Tibial artery (tissue), 4 donors: Measurements from ENCODE around the gene MRC2.
"Not testable (repeated sequence)": the region's sequence is repeated elsewhere in the genome, so short reads cannot be mapped to it uniquely, and the experiment has no call there.

Experiments
- DNase-seq, 2 donors: peaks; one replicate each; pipeline ENCODE4 v3.0.0-alpha.2; 2019
- H3K27ac ChIP-seq, 2 donors: fragments of 200-600 bp; sonication (generic) in 1 of 2; 1 replicate in 1 of 2; 2 replicates in 1 of 2; pipeline ENCODE4 v1.5.1; 2018 to 2019; ENCODE audit warnings: mild to moderate bottlenecking in 1 of 2
- H3K27me3 ChIP-seq, 2 donors: fragments of 200-600 bp; sonication (generic) in 1 of 2; one replicate each; pipeline versions ENCODE4 v1.5.1 to v1.6.0; 2016 to 2019
- H3K36me3 ChIP-seq, 3 donors: fragments of 200-600 bp; sonication (generic) in 2 of 3; one replicate each; pipeline ENCODE4 v1.5.1; 2016 to 2019; ENCODE audit warnings: mild to moderate bottlenecking in 2 of 3
- H3K4me1 ChIP-seq, 4 donors: fragments of 200-600 bp; sonication (generic) in 2 of 4; 1 replicate in 3 of 4; 2 replicates in 1 of 4; pipeline ENCODE4 v1.5.1; 2016 to 2019
- H3K4me3 ChIP-seq, 2 donors: fragments of 200-600 bp; sonication (generic) in 1 of 2; 1 replicate in 1 of 2; 2 replicates in 1 of 2; pipeline ENCODE4 v1.5.1; 2018 to 2019; ENCODE audit warnings: mild to moderate bottlenecking in 2 of 2
- H3K9me3 ChIP-seq, 3 donors: fragments of 200-600 bp; sonication (generic) in 1 of 3; one replicate each; pipeline ENCODE4 v1.5.1; 2016 to 2019
- CTCF ChIP-seq, 2 experiments: fragments of 200-600 bp in 1 of 2; fragments of 450-650 bp in 1 of 2; IDR thresholded peaks; one replicate each; pipeline ENCODE4 v1.5.1; 2017 to 2019; ENCODE audit warnings: antibody characterized with exemption in 2 of 2, mild to moderate bottlenecking in 1 of 2, moderate library complexity in 1 of 2
- intact Hi-C: fragments of 100-400 bp; cut with DNase I; formaldehyde crosslinking; loops from one replicate; pipeline ENCODE4 v1.15.0; 2023; ENCODE audit warnings: low total_unique reads

MRC2 gene

GRCh38 chr17:62587554-62587953, 39.9 kb upstream of the MRC2 start:
- Histone ChIP-seq H3K36me3 (peaks cover 45 to 70% (median 54%) of the 10 kb centered on the region in 3 donors), H3K4me1 (no peaks in the 10 kb centered on the region), H3K27ac (no peak overlapping the region), H3K27me3 (no peaks in the 10 kb centered on the region), H3K4me3 (no peak overlapping the region), H3K9me3 (no peaks in the 10 kb centered on the region)
- intact Hi-C loops = no loop called here
- no peak for TF ChIP-seq CTCF (IDR thresholded peaks at IDR 0.05)
- no peak for DNase-seq

GRCh38 chr17:62588109-62588508, 39.4 kb upstream of the MRC2 start:
- Histone ChIP-seq H3K27me3 (no peaks in the 10 kb centered on the region), H3K36me3 (peaks cover 41 to 66% (median 51%) of the 10 kb centered on the region in 3 donors), H3K27ac (no peak overlapping the region), H3K4me1 (no peaks in the 10 kb centered on the region), H3K4me3 (no peak overlapping the region), H3K9me3 (no peaks in the 10 kb centered on the region)
- no peak for TF ChIP-seq CTCF (IDR thresholded peaks at IDR 0.05)
- DNase-seq = no peak
- intact Hi-C loops = no loop called here

- no peak for DNase-seq
- H3K27me3 ChIP-seq = no peaks in the 10 kb centered on the region
- no peak overlapping the region for H3K27ac ChIP-seq
- H3K36me3 ChIP-seq = peaks cover 35 to 52% (median 48%) of the 10 kb centered on the region in 3 donors
- no peaks in the 10 kb centered on the region for H3K9me3 ChIP-seq
- H3K4me1 ChIP-seq = no peaks in the 10 kb centered on the region
- H3K4me3 ChIP-seq = no peak overlapping the region
- TF ChIP-seq CTCF (IDR thresholded peaks at IDR 0.05) = no peak
- intact Hi-C loops = no loop called here
These were observed 36.1 kb upstream of the MRC2 start for GRCh38 chr17:62591333-62591732.

GRCh38 chr17:62591822-62592221, 35.6 kb upstream of the MRC2 start:
- H3K4me3 ChIP-seq, intact Hi-C loops, DNase-seq, H3K27ac ChIP-seq, H3K4me1 ChIP-seq, H3K27me3 ChIP-seq, H3K9me3 ChIP-seq: not testable (repeated sequence)
- peaks cover 33 to 52% (median 48%) of the 10 kb centered on the region in 3 donors for H3K36me3 ChIP-seq

- H3K27ac ChIP-seq = no peak overlapping the region
- peaks cover 33 to 52% (median 48%) of the 10 kb centered on the region in 3 donors for H3K36me3 ChIP-seq
- H3K4me1 ChIP-seq = no peaks in the 10 kb centered on the region
- intact Hi-C loops = no loop called here
- no peaks in the 10 kb centered on the region for H3K27me3 ChIP-seq
- H3K4me3 ChIP-seq = no peak overlapping the region
- H3K9me3 ChIP-seq = no peaks in the 10 kb centered on the region
- no peak for DNase-seq
- no peak for TF ChIP-seq CTCF (IDR thresholded peaks at IDR 0.05)
These were observed 35.0 kb upstream of the MRC2 start for GRCh38 chr17:62592341-62593099.

GRCh38 chr17:62595484-62595883, 32.0 kb upstream of the MRC2 start:
- Histone ChIP-seq H3K4me1 (no peaks in the 10 kb centered on the region), H3K27me3 (no peaks in the 10 kb centered on the region), H3K4me3 (no peak overlapping the region), H3K27ac (no peak overlapping the region), H3K36me3 (peaks cover 29 to 61% (median 39%) of the 10 kb centered on the region in 3 donors), H3K9me3 (no peaks in the 10 kb centered on the region)
- no peak for DNase-seq
- intact Hi-C loops = no loop called here
- no peak for TF ChIP-seq CTCF (IDR thresholded peaks at IDR 0.05)
